Stimulated activated CD8-positive, alpha-beta memory T cell treated with anti-CD3 and anti-CD28 coated beads, Interleukin-2, amount 100 ng/mL, for 1 hour (primary cell): ENCODE measurements around the gene FBXO45.
"Not testable (repeated sequence)": the region's sequence is repeated elsewhere in the genome, so short reads cannot be mapped to it uniquely, and the experiment has no call there.

Experiments used
- DNase-seq, 2 donors: peaks; one replicate each; pipeline ENCODE4 v3.0.0-alpha.2; 2020; ENCODE audit warnings: low read depth in 2 of 2

FBXO45 gene, protein sequence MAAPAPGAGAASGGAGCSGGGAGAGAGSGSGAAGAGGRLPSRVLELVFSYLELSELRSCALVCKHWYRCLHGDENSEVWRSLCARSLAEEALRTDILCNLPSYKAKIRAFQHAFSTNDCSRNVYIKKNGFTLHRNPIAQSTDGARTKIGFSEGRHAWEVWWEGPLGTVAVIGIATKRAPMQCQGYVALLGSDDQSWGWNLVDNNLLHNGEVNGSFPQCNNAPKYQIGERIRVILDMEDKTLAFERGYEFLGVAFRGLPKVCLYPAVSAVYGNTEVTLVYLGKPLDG

DNA sequence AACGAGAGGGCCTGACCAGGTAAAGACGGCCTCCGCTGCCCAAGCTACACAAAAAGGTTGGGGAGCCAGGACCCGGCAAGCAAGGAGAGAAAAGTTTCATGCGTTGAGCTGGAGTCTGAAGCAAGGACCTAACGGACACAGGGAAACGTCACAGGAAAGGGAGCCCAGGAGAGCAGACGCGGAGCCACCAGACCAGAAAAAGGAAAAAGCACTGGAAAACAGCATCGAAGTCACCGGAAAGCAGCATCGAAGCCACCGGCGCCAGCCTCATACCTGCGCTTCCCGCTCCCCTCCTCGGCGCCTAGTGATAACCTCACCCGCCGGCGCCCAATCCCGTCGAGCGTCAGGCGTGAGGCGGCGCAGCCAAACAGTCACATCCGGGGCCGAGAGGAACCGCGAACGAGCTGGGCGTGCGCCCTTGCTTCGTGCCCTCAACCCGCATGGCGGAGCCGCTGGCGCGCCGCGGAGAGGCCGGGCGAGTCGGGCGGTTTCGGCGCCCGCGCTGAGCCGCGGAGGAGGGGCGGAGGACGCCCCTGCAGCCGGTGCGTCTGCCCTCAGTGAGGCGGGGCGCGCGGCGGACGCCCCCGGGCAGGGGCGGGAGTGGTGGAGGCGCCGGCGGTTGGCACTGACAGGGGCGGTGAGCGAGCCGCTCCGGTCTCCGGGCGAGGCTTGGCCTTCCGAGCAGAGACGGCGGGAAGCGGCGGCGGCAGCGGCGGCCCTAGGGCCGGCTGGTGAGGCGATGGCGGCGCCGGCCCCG lies at the start of gene FBXO45, which contains the start of gene WDR53:
TSS of gene FBXO45 (plus strand) at position 415 of the 757 bp plus-strand sequence. CDS start at position 740, 325 bp downstream.
TSS of gene WDR53 (minus strand) at position 309 of the 757 bp plus-strand sequence. CDS start 7,079 bp downstream, outside the sequence.
- peak; percentile 91 to 92 for DNase-seq

DNA sequence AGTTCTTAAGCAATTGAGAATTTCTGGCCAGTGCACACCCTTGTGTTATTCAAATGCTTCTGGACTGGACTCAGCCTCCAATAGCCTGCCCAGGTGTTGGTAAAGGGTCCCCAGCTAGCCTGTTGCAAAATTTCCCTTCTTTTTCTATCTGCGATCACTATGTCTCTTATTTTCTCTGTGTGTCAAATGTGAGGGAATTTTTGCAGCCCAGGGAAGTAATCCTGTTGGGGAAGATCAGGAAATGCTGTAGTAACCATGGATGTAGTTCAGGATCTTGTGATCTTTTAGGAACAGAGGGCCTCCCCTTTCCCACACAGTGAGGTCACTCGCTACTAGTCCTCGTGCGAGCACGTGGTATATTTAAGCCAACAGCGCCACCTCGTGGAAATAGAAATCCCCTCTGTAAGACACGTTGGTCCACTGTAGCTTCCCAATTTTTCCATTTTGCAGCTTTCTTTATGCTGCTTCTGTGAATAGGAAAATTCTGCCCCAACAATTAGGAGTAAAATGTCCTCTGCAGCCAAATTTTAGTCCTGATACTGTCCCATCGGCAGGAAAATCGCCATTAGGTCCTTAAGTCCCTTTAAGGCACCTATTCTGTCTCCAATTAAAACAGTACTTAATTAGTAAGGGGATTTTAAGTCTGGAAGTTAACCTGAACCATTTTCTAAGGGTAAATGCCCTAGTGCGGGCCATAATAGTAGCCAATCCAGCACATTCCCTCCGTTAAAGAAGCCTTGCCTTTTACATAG lies 49.3 kb upstream of the FBXO45 start:
- peak in 1 of 2 donors; percentile 28 for DNase-seq

DNA sequence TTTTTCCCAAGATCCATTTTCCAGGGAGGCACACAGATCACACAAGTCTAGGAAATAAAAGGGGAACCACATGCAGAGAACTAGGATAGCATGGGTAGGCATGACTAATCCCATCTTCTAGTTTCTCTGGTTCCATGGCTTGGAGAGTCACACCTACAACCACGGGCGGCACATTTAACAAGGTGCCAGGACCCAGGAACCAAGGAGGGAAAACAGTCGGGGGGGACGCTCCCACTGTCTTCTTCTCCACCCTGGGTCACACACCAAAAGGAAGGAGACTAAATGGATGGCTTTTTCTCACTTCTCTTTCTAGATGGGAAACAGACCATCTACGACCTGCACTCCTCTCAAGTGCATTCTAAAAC lies 48.8 kb upstream of the FBXO45 start:
- DNase-seq = no peak

DNA sequence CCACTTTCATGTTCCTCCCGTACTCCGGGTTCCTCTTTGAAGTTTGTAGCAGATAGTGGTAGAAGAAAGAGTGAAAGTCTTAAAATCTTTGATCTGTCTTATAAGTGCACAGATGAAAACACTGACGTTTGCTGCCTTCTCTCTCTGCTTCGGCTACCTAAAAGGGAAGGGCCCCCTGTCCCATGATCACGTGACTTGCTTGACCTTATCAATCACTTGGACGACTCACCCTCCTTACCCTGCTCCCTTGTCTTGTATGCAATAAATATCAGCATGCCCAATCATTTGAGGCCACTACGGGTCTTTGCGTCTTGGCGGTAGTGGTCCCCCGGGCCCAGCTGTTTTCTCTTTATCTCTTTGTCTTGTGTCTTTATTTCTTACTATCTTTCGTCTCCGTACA lies 47.2 kb upstream of the FBXO45 start:
- not testable (repeated sequence) for DNase-seq

DNA sequence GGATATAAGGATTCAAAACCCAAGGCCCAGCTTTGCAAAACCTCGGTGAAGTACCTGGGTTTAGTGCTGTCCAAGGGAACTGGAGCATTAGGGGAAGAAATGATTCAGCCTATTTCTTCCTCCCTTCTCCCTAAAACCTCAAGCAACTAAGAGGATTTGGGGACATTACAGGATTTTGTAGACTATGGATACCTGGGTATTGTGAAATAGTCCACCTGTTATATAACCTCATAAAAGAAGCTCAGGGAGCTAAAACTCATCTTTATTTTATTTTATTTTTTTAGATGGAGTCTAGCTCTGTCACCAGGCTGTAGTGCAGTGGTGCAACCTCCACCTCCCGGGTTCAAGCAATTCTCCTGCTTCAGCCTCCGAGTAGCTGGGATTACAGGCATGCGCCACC lies 44.6 kb upstream of the FBXO45 start:
- DNase-seq = no peak

DNA sequence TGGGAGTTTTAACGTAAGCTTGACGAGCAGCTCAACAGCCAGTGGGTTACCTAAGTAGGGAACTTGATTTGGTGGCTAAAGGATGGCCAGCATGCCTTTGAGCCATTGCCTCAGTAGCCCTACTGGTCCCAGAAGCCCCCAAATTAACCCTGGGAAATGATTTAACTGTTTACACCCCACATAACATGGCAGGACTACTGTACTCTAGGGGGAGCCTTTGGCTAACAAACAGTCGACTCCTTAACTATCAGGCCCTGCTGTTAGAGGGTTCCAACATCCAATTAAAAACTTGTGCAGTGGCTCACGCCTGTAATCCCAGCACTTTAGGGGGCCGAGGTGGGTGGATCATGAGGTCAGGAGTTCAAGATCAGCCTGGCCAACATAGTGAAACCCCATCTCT lies 43.9 kb upstream of the FBXO45 start:
- no peak for DNase-seq

DNA sequence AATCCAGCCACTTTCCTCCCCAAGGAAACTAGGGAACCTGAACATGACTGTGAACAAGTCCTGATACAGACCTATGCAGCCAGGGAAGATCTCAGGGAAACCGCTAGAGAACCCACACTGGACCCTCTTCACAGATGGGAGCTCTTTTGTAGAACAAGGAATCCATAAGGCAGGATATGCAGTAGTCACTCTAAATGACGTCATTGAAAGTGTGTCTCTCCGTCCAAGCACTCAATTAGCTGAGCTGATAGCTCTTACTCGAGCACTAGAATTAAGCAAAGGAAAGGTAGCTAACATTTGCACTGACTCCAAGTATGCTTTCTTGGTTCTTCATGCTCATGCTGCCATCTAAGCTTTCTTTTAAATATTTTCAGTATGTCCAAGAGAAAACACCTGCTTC lies 43.3 kb upstream of the FBXO45 start:
- DNase-seq = no peak

DNA sequence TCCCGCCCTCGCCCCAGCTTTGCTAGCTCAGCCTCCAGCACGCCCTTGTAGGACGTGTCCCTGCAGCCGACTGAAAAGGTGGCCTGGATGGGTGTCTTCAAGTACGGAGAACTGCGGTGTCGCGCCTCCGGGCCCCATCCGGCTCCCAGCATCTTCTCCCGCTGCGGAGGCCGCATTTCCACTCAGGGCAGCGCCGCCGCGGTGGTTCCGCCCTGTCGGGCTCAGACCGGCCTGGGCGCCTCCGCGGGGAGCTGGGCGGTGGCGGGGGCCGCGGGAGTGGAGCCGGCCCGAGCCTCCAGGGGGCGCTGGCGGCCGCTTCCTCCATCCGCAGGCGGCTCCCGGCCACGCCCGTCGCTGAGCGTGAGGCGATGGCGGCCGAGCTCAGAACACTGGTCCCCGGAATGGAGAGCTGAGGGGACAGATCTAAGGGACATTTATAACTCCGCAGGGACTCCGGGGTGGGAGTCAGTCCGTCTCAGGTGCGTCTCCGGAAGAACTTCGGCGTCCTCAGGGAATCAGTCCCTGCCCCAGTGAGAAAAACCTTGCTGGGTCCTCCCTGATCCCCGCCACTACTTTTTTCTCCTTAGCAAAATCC lies 39.7 kb upstream of the FBXO45 start:
- peak; percentile 54 to 70 for DNase-seq

DNA sequence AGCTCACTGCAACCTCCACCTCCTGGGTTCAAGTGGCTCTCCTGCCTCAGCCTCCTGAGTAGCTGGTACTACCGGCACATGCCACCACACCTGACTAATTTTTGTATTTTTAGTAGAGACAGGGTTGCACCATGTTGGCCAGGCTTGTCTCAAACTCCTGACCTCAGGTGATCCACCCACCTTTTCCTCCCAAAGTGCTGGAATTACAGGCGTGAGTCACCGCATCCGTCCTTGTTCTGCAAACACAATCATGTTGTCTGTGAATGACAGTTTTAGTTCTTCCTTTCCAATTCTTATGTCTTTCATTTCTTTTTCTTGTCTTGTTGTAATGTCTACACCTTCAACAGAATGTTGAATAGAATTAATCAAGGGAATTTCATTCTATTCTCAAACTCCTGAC lies 37.0 kb upstream of the FBXO45 start:
- no peak for DNase-seq

DNA sequence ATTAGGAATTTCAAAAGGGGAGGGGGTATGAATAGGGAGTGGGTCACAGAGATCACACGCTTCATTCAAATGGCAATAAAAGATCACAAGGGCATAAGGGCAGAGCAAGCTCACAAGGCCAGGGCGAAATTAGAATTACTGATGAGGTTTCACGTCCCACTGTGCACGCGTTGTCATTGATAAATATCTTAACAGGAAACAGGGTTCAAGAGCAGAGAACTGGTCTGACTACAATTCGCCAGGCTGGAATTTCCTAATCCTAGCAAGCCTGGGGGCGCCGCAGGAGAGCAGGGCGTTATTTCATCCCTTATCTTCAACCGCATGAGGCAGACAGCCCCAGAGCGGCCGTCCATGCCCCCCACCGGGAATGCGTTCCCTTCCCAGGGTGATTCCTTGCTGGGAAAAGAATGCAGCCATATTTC lies 35.2 kb upstream of the FBXO45 start:
- DNase-seq = no peak

DNA sequence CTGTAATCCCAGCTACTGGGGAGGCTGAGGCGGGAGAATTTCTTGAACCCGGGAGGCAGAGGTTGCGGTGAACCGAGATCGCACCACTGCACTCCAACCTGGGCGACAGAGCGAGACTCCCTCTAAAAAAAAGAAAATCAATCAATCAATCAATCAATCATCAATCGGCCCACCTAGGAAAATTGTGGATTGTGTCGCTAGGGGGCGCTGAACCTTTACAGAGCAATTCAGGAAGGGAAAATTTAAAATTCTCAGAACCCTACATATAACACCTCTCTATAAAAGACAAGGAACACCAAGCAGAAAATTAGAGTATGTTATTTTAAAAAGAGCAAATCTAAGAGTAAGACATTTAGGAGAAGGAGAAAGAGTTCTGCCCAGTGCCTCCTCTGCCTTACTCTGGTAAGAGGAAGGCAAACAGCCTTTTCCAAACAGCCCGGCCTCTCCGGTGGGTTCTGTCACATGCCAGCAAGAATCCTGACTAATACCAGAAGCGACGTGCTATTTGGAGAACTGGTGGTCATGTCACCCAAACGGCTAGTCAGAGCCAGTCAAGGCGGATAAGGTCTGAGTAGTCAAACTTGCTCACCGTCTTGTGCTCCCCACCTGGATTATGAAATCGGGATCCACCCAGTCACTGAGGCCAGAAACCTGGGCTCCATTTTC lies 31.0 kb upstream of the FBXO45 start:
- DNase-seq = peak; percentile 35 to 48

DNA sequence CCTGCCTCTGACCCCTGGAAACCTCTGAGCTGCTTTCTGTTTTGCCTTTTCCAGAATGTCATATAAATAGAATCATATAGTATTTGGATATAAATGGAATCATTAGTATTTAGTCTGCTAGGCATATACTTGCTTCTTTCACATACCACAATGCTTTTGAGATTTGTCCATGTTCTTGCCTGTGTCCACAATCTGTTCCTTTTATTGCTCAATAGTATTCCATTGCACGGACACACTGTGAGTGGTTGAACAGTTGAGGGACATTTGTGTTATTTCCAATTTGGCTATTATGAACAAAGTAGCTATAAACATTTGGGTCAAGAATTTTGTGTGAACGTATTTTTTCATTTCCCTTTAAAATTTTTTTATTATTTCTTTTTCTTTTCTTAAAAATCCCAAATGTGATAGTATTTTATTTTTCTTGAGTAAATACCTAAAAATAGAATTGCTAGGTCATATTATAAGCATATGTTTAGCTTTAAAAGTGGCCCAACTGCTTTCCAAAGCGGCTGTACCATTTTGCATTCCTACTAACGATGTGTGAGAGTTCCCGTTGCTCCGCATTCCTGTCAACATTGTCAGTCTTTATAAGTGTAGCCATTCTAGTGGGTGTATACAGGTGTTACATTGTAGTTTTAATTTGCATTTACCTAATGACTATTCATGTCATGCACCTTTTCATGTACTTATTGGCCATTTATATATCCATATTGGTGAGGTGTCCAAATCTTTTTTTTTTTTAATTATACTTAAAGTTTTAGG lies 26.6 kb upstream of the FBXO45 start:
- DNase-seq = no peak

DNA sequence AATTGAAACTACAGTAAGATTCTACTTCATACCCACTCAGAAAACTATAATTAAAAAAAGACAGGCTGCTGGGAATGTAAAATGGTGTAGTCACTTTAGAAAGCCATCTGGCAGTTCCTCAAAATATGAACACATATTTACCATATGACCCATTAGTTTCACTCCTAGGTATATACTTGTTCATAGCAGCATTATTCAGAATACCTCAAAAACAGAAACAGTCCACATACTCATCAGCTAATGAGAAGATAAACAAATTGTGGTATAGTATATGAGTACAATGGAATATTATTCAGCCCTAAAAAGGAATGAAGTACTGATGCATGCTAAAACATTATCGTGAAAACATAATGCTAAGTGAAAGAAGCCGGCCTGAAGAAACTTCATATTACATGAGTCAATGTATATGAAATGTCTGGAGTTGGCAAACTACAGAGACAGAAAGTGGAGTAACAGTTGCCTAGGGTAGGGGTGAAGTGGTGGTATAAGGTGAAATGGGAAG lies 23.9 kb upstream of the FBXO45 start:
- DNase-seq = no peak

DNA sequence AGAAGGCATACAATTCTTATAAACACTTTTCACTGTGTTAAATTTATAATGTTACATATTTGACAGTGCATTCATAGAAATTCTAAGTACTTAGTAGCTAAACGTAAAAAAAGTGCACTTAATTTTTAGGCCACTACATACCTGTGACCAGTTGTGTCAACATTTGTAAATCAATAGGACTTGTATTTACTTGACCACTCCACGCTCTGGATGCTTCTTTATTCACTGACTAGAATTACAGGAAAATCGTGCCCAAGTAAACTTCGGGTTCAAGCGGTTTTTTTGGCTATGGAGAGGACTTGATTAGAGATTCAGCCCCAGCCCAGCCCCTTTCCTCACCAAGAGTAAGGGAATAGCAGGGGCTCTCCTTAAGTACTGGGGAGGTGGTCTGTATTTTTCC lies 21.9 kb upstream of the FBXO45 start:
- DNase-seq = no peak

DNA sequence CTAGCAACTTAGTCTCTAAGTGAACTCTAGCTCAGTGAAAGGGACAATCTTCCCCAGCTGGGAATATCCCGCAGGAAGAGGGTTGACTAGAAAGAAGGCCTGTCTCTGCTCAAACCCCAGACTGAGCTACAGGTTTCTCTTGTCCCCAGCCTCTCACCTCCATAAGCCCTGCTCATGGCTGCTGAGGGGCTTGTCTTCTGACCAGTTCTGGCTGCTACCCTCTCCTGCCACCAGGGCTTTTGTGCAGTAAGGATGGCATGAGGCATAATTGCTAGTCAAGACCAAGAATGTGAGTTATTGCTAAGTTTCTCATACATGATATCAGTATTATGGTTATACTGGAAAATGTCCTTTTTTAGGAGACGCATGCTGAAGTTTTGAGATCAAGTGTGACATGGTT lies 21.4 kb upstream of the FBXO45 start:
- no peak for DNase-seq

DNA sequence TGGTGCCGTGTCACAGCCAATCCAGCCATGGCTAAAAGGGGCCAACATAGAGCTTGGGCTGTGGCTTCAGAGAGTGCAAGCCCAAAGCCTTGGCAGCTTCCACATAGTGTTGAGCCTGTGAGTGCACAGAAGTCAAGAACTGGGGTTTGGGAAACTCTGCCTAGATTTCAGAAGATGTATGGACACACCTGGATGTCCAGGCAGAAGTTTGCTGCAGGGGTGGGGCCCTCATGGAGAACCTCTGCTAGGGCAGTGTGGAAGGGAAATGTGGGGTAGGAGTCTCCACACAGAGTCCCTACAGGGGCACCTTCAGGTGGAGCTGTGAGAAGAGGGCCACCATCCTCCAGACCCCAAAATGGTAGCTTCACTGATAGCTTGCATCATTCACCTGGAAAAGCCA lies 19.1 kb upstream of the FBXO45 start:
- not testable (repeated sequence) for DNase-seq

DNA sequence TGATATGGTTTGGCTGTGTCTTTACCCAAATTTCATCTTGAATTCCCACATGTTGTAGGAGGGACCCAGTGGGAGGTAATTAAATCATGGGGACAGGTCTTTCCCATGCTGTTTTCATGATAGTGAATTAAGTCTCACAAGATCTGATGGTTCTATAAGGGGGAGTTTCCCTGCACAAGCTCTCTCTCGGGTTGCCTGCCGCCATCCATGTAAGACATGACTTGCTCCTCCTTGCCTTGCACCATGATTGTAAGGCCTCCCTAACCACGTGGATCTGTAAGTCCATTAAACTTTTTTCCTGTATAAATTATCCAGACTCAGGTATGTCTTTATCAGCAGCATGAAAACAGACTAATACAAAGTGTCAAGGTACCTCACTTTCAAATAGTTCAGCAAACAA lies 18.3 kb upstream of the FBXO45 start:
- DNase-seq = not testable (repeated sequence)

DNA sequence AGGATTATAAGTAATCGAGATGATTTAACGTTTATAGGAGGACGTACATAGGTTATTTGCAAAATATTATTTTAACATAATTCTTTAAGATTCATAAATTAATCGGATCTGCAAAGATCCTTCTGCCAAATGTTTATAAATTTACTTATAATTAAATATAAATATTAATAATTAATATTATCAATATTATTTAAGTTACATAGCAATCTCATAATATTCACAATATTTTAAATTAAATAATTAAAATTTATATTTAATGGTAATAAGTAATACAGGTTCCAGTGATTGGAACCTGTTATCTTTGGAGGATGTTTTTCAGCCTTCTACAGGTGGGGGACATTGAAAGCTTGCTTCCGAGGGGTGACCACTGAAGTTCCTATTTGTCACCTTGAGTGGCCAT lies 16.2 kb upstream of the FBXO45 start:
- no peak for DNase-seq

DNA sequence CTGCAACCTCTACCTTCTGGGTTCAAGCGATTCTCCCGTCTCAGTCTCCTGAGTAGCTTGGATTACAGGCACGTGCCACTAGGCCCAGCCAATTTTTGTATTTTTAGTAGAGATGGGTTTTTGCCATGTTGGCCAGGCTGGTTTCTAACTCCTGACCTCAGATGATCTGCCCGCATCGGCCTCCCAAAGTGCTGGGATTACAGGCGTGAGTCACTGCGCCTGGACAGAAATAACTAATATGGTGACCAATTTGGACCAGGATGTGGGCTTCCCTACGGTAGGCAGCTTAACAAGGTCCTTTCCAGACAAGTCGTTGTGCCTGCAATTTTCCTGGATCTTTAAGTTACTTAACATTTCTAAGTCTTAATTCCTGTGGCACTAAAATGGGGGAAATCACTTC lies 14.9 kb upstream of the FBXO45 start:
- no peak for DNase-seq

DNA sequence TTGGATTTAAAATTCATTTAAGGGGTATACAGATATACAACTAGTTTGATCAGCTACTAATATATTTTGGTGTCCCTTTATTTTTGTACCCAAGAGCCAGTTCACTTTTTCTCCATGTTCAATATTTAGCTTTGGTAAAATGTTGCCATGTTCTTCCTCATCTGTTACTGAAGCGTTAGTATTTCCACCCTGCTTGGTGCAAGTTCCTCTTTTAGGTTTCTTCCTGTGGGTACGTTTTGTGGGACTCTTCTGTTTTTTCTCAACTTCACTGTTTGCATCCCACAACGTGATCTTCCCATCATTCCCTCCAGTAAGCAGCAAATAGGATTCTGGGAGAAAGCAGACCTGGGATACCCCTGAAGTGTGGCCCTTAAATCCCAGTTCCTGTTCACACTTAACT lies 14.3 kb upstream of the FBXO45 start:
- no peak for DNase-seq

DNA sequence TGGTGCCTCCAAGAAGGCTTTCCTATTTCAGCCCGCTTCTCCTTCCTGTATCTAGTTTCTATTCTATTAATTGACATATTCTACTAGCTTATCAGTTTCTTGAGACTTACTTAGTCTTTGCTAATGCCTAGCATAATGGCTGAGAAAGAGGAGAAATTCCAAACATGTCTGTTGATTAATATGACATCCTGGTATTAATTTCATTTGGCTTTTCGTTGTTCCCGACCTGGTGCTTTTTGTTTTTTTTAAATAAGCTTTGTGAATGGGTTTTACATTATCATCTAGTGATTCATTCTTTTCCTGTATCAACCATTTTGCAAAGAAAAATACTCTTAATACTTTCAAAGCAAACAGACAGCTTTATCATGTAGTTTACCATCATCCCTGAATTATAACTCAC lies 13.2 kb upstream of the FBXO45 start:
- DNase-seq = no peak
